ENCODE measurements around the gene GRID1. TPM values are rescaled to one million over a fixed set of nuclear protein-coding genes. Genes with fewer than 3 reads are reported as not detected.
"Not testable (repeated sequence)": the region's sequence is repeated elsewhere in the genome, so short reads cannot be mapped to it uniquely, and the experiment has no call there.

GRID1 gene
- total RNA-seq, 2 donors from 2014 or later: 4.4 to 5.6 TPM

- DNase-seq (ENCODE audit: low spot score): no peak
- intact Hi-C loops (cut with DNase I): no loop called here
Observed at GRCh38 chr10:85967594-85967993, 399.0 kb downstream of the GRID1 start.

GRCh38 chr10:85961479-85962067, 405.0 kb downstream of the GRID1 start:
- no peak for DNase-seq (ENCODE audit: low spot score)
- intact Hi-C loops (cut with DNase I): no loop called here

- intact Hi-C loops (cut with DNase I): no loop called here
- DNase-seq (ENCODE audit: low spot score): no peak
Observed at GRCh38 chr10:85961073-85961472, 405.5 kb downstream of the GRID1 start.

- intact Hi-C loops (cut with DNase I): no loop called here
- DNase-seq (ENCODE audit: low spot score): no peak
Observed at GRCh38 chr10:85959239-85959638, 407.4 kb downstream of the GRID1 start.

GRCh38 chr10:85950921-85951320, 415.7 kb downstream of the GRID1 start:
- no peak for DNase-seq (ENCODE audit: low spot score)
- intact Hi-C loops (cut with DNase I): no loop called here

GRCh38 chr10:85946713-85947326, 419.8 kb downstream of the GRID1 start:
- no peak for DNase-seq (ENCODE audit: low spot score)
- intact Hi-C loops (cut with DNase I): no loop called here

- no peak for DNase-seq (ENCODE audit: low spot score)
- intact Hi-C loops (cut with DNase I): no loop called here
Observed at GRCh38 chr10:85936161-85936560, 430.4 kb downstream of the GRID1 start.

GRCh38 chr10:85934586-85934985, 432.0 kb downstream of the GRID1 start:
- intact Hi-C loops (cut with DNase I): no loop called here
- DNase-seq (ENCODE audit: low spot score): no peak

- DNase-seq (ENCODE audit: low spot score); intact Hi-C loops (cut with DNase I): not testable (repeated sequence)
Observed at GRCh38 chr10:85929993-85930392, 436.6 kb downstream of the GRID1 start.

GRCh38 chr10:85927952-85928665, 438.5 kb downstream of the GRID1 start:
- DNase-seq (ENCODE audit: low spot score): no peak
- intact Hi-C loops (cut with DNase I): no loop called here

GRCh38 chr10:85926986-85927385, 439.6 kb downstream of the GRID1 start:
- intact Hi-C loops (cut with DNase I): no loop called here
- DNase-seq (ENCODE audit: low spot score): no peak

GRCh38 chr10:85926136-85926535, 440.5 kb downstream of the GRID1 start:
- no peak for DNase-seq (ENCODE audit: low spot score)
- intact Hi-C loops (cut with DNase I): no loop called here

GRCh38 chr10:85925201-85925750, 441.3 kb downstream of the GRID1 start:
- no peak for DNase-seq (ENCODE audit: low spot score)
- intact Hi-C loops (cut with DNase I): no loop called here

- intact Hi-C loops (cut with DNase I): loop anchor here in 1 of 2 donors (5.0 kb wide), 1 partner anchor 2002 kb away; no protein-coding TSS in a partner anchor
- DNase-seq (ENCODE audit: low spot score): no peak
Observed at GRCh38 chr10:85924382-85925102, 442.1 kb downstream of the GRID1 start.

- intact Hi-C loops (cut with DNase I): loop anchor here in 1 of 2 donors (5.0 kb wide), 1 partner anchor 2000 kb away; no protein-coding TSS in a partner anchor
- DNase-seq (ENCODE audit: low spot score): no peak
Observed at GRCh38 chr10:85922356-85923129, 444.1 kb downstream of the GRID1 start.

GRCh38 chr10:85921789-85922188, 444.8 kb downstream of the GRID1 start:
- intact Hi-C loops (cut with DNase I): loop anchor here in 1 of 2 donors (5.0 kb wide), 1 partner anchor 1999 kb away; no protein-coding TSS in a partner anchor

GRCh38 chr10:85920311-85920710, 446.3 kb downstream of the GRID1 start:
- intact Hi-C loops (cut with DNase I): loop anchor here in 1 of 2 donors (5.0 kb wide), 1 partner anchor 1998 kb away; no protein-coding TSS in a partner anchor
- DNase-seq (ENCODE audit: low spot score): no peak

More at GRCh38 chr10:85921789-85922188, 444.8 kb downstream of the GRID1 start:
- no peak for DNase-seq (ENCODE audit: low spot score)

- no peak for DNase-seq (ENCODE audit: low spot score)
Observed at GRCh38 chr10:85919491-85920021, 447.0 kb downstream of the GRID1 start.

More at GRCh38 chr10:85919491-85920021, 447.0 kb downstream of the GRID1 start:
- intact Hi-C loops (cut with DNase I): loop anchor here in 1 of 2 donors (5.0 to 10.0 kb wide), 2 partner anchors 515 to 1997 kb away; no protein-coding TSS in a partner anchor

Measured in posterior vena cava (tissue), 2 donors.